NCI-H146 treated with DMSO at 0.1 percent for 48 hours (cell line): ENCODE results near the gene AP2A1.
"Not testable (repeated sequence)": the region's sequence is repeated elsewhere in the genome, so short reads cannot be mapped to it uniquely, and the experiment has no call there.

Source experiments
- DNase-seq: peaks from one replicate; lab custom pipeline; 2025; ENCODE audit not compliant: unreplicated experiment; lab: John Stamatoyannopoulos, UW

AP2A1 gene

DNA sequence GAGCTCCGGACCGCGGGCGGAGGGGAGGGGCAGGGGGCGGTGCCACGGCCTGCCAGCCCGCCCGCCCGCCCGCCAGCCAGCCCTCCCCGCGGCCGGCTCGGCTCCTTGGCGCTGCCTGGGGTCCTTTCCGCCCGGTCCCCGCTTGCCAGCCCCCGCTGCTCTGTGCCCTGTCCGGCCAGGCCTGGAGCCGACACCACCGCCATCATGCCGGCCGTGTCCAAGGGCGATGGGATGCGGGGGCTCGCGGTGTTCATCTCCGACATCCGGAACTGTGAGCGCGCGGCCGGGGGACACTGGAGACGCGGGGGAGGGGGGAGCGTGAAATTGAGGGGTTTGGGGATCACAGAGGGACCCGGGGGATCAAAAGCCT lies at the start of gene AP2A1:
TSS of gene AP2A1 (plus strand) at position 72 of the 370 bp plus-strand sequence. CDS start at position 205, 133 bp downstream.
- no peak for DNase-seq

DNA sequence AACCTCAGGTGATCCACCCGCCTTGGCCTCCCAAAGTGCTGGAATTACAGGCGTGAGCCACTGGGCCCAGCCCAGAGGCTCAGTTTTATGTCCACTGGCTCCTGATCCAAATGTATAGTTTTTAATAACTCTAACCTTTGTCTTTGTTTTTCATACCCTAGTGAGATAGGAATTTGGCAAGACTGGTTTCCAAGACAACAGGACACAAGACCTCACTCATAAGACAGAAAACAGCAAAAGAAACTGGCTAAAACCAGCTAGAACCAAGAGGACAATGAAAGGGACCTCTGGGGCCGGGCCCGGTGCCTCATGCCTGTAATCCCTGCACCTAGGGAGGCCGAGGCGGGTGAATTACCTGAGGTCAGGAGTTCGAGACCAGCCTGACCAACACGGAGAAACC lies 48.3 kb upstream of the AP2A1 start:
- no peak for DNase-seq

DNA sequence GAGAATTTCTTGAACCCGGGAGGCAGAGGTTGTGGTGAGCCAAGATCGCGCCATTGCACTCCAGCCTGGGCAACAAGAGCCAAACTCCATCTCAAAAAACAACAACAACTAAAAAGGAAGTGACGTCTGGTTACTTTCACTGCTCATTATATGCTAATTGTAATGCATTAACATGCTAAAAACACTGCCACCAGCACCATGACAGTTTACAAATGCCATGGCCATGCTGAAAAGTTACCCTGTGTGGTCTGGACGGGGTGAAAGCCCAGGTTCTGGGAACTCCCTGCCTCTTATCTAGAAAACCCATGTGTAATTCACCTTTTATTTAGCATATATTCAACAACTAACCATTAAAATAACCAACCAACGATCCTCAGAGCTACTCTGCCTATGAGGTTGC lies 47.8 kb upstream of the AP2A1 start:
- DNase-seq = no peak

DNA sequence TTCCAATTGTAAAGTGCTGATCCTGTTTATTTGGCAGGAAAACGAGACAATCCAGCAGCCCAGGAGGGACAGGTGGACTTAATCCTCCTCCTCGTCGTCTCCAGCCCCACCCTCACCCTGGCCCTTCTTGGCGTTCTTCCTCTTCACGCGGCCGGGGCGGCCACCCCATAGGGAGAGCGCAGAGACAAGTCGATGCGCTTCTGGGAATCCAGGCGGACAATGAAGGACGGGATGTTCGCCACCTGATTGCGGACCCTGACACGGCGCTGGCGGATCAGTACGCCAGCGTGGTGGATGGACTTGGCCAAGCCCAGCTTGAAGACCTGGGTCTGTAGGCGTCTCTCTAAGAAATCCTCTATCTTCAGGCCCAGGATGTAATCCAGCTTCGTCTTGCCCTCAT lies 47.4 kb upstream of the AP2A1 start:
- not testable (repeated sequence) for DNase-seq

DNA sequence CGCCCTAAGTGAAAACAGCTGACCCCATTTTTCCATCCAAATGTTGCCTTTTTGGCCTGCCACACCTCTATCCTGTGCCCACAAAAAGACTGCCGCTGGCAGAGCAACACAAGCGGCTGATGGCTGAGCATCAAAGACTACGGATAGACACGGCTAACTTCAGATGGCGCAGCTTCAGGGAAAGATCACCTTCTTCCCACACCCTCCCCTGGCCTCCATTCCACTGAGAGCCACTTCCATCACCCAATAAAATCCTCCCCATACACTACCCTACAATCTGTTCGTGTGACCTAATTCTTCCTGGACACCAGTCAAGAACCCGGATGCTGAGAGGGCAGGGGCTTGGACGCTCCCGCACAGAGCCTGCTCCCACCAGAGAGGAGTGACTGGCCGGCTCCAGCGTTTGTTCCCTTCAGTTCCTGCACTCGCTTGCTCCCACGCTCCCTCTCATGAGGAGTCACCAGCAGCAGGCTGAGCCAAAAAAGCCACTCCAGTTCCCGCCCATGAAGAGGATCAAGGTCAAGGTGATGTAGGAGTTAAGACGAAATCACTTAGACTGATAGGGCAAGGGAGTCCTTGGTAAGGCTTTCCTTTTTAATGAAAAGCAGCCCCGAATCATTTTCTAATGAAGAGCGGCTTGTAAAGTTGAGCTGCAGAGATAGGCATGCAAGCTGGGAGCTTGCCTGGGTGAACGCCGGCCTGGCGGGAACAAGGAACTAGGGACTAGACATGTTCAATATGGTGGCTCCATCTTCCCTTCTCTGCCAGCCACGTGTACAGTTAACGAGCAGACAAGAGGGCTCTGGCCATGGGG lies 39.4 kb upstream of the AP2A1 start:
- DNase-seq = no peak

DNA sequence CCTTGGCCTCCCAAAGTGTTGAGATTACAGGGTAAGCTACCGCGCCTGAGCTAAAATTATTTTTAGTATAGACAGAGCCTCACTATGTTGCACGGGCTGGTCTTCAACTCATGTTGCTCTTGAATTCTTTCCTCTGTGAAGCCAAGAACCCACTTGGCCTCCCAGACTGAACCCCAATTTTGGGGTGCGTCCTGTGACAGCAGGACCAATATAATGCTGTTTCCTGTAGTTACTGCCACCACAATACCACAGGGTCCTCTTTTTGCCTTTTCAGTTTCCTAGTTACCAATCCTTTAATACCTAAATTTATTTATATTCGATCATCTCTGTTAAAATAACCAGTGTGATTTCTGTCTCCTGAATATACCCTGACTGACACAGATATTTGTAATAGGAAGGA lies 36.6 kb upstream of the AP2A1 start:
- no peak for DNase-seq

DNA sequence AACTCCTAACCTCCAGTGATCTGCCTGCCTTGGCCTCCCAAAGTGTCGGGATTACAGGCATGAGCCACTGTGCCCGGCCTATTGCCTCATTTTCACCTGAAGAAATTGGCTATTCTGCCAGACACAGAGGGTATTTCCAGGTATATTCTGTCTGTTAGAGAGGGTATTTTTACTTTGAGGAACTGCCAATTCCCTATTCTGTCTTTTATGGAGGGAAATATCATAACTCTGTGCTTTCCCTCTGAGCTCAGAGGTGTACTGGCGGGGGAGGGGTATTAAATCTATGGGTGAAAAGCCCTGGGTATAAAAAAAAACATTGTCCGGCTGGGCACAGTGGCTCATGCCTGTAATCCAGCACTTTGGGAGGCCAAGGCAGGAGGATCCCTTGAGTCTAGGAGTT lies 28.5 kb upstream of the AP2A1 start:
- no peak for DNase-seq

DNA sequence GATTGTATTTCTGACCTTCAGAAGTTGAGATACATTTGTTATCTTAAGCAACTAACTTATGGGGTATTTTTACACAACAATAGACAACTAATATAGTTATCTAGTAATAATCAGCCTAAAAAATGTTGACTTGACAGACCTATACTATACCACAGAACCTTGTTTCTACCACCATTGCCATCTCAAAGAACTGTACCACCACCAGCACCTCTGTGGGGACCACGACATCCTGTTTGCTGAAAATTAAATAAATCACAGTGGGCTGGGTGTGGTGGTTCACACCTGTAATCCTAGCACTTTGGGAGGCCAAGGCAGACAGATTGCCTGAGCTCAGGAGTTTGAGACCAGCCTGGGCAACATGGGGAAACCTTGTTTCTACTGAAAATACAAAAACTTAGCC lies 27.7 kb upstream of the AP2A1 start:
- no peak for DNase-seq

DNA sequence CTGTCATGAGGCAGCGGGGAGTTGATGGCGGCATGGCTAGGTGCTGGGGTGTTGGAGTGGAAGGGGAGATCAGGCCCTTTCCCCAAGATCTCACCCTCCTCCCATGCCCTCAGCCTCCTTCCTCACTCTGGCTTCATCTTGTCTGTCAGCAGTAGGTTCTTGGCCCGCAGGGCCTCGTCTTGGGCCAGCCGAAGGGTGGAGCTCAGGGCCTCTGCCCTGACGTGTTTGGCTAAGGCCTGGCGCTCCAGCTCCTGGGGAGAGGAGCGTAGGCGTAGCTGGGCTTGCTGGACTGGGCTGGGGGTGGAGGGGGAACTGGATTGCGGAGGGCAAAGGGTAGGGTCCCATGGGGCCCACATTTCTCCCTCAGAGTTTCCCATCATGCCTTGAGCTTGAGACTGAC lies 26.9 kb upstream of the AP2A1 start:
- no peak for DNase-seq

DNA sequence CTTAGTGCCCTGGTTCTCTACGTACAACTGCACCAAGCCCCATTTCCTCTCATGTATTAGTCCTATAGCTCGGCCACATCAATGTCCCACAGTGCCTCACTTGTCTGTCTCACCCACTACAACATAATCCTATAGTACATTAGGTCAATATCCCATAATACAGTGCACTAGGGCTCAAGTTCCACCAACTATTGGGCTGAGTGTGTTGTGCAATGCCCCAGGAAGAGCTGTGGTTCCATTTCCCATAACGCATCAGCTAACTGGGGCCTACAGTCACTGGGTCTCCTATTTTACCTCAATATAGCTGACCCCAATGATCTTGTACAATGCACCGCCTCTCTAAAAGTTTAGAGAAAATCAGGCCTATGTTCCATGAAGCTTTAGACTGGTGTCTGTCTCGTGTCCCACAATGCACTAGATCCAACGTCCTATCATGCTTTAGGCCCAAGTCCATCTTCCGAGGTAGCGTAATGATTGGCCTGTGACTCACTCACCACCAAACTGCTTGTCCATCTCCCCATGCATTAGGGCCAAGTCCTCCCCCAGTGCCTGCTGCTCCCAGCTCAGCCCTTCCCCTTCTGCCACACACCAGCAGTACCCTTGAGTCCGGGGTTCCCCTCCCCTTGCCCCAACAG lies 25.5 kb upstream of the AP2A1 start:
- DNase-seq = no peak

DNA sequence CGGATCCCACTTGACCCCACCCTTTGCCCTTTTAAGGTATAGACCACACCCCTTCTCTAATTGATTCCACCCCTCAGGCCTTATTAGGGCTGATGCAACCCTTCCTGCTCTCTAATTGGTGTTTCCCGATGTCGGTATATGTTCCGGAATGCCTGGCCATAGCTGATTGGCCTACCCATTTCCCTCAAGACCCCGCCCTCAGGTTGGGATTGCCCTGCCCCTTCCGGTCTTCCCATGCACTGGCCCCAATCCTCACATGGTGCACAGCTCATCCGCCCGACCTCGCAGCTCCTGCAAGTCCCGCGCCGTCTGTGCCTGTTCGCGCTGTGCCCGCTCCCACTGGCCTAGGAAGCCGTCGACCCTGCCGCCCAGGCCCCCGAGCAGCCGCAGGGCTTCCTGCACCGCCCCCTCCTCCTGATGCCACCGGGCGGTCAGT lies 21.8 kb upstream of the AP2A1 start:
- DNase-seq = no peak

DNA sequence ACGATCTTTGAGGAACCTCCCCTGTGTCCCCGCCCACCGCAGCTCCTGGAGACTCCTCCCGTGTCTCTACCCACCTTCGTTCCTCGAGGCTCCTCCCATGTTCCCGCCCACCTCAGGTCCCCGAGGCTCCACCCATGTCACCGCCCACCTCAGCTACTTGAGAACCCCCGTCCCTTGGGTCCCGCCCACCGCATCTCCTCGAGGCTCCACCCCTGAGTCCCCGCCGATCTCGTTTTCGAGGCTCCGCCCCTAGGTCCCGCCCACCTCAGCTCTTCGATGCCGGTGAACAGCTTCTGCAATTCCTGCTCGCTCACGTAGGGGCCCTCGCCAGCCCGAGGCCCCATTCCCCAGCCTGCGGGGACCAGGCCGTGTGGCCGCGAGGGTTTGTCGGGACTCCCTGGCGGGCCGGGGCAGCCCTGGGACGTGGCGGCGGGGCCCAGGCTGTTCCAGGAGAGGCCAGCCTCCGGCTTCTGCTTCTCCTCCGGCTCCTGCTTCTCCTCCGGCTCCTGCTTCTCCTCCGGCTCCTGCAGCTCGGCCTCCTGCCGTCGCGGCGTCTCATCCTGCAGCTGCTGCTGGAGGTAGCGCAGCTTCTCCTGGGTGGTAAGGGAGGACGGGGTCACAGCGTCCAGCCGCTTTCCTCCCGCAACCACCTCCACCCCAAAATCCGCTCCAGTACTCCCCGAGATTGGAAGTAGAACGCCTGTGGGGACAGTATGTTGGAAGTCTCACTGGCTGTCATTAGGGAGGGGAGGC lies 20.4 kb upstream of the AP2A1 start:
- no peak for DNase-seq

DNA sequence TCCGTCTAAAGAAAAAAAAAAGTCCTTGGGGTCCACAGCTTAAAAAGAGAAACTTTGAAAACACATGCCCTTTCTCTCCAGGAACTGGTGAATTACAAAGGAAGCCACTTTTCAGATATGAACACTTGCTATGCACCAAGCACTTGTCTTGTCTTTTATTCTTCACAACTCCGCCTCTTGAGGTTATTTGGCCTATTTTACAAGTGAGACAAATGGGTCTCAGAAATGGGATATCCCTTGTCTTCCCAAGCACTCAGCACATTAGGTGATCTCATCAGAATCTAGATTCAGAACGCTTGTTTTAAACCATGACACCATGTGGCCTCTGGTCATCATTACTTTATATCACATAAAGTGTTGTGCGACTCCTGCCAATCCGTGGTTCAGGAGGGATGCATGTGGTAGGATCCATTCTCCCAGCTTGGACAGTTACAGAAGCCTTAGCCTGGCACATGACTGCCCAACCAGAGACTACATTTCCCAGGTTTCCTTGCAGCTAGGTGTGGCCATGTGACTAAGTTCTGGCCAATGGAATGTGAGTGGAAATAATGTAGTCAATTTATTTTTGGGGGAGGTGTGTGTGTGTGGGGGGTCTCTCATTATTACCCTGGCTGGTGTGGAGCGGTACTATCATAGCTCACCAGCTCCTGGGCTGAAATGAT lies 17.6 kb upstream of the AP2A1 start:
- no peak for DNase-seq

DNA sequence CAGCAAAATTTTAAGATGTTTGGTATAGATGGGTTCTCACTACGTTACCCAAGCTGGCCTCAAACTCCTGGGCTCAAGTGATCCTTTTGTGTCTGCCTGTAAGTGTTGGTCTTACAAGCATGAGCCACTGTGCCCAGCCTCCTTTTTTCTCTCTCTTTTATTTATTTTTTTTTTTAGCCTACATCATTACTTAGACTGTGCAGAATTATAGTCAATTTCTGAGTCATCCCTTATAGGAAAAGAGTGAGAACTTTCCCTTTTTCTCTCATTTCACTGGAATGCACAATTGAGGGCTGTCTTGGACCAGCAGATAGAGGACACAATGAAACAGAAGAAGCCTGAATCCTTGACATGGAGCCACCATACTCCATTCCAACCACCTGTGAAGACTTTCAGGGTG lies 17.0 kb upstream of the AP2A1 start:
- no peak for DNase-seq

DNA sequence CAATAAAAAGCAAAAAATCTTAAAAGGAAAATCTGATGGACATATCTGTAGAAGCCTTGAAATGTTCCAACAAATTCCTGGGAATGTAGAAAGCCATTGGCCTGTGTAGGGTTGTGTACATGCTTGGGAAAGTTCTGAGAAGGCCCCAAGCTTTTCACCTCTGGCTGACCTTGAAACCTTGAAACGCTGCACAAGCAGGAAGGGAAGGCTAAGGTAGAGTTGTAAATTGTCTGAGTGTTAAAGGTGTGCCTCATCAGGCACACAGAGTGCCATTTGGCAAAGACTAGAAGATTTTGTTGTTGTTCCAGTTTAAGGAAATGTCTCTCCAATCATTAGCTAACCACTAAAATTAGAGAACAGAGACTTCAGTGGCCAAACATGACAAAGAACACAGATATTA lies 14.1 kb upstream of the AP2A1 start:
- DNase-seq = no peak

DNA sequence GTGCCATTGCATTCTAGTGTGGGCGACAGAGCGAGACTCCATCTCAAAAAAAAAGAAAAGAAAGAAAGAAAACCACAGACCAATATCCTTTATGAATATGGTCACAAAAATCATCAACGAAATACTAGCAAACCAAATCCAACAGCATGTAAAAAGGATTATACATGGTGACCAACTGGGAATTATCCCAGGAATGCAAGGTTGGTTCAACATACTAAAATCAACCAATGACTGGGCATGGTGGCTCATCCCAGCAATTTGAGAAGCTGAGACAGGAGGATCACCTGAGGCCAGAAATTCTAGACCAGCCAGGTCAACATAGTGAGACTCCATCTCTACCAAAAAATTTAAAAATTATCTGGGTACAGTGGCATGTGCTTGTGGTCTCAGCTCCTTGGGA lies 10.8 kb upstream of the AP2A1 start:
- DNase-seq = no peak

DNA sequence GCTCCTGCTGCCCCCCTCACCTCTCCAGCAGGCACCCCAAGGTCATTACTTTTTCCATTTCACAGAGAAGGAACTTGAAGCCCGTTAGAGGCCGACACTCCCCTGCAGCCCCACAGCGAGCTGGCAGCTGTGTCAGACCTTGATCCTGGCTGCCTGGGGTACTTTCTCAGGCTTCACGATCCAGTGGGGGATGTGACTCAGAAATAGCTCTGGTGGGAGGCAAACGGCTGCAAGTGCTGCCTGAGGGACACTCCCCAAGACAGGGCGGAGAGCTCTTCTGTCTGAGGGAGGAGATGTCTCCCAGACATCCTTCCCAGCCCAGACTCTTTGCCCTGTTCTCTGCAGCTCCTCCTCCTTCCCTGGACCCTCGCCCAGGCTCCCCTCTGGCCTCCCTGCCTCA lies 8.5 kb upstream of the AP2A1 start:
- DNase-seq = no peak

DNA sequence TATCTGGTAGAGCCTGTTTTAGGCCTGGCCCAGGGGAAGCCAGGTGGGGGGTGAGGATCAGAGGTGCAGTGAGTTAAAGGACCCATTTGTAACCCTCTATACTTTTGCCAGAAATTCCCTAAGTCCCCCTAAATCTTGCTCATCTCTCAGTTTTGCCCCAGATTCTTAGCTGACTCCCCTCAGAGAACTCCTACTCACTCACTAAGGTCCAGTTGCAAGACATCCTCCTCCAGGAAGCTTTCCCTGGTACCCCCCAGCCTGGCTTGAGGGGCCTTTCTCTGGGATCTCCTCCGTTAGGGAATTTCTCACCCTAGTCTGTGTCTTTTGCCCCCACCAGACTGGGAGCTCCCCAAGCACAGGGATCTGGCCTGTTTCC lies 5.6 kb upstream of the AP2A1 start:
- no peak for DNase-seq

DNA sequence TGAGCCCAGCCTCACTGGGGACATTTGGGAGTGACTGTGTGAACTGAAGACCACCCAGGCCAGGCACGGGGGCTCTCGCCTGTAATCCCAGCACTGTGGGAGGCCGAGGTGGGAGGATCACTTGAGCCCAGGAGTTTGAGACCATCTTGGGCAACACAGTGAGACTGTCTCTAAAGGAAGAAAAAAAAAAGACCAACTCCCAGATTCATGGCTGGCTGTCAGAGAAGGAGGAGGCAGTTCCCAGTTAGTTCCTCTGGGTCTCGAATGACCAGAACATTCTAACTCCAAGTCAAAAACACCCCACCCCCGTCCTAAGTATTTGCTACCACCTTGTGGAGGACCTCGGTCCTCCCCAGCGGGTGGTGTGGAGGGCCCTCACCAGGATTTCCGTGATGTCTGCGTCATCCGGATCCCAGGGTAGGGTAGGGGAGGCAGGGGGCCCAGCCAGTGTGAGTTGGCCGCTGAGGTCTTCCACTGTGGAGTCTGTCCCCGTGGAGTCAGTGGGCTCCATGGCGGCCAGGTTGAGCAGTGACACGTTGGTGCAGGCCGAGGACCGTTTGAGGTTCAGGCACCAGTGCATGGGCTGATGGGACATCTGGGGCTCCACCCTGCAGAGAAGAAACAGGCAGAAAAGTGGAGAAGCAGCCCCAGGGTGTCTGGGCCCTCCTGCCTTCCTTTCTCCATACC lies 5.0 kb upstream of the AP2A1 start:
- DNase-seq = no peak

DNA sequence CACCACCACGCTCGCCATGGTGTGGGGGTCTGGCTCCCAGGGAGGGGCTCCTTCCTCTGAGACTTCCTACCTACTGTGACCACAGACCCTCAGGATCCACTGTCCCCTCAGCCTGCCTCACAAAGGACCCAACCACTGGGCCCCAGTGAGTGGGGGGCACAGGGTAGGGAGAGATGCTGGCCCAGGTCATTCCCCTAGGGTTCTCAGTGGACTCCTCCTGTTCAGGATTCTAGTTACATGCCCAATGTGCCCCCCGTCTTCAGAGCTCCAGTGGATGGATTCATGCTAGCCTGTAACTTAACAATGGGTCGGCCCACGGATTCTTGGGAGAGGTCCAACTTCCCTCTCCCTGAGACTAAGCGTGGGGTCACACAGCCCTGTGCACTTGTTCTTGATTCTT lies 3.6 kb upstream of the AP2A1 start, which contains the start of gene TSKS:
TSS of gene TSKS (minus strand) at position 77 of the 400 bp plus-strand sequence. CDS start at position 18, 59 bp downstream.
- no peak for DNase-seq

DNA sequence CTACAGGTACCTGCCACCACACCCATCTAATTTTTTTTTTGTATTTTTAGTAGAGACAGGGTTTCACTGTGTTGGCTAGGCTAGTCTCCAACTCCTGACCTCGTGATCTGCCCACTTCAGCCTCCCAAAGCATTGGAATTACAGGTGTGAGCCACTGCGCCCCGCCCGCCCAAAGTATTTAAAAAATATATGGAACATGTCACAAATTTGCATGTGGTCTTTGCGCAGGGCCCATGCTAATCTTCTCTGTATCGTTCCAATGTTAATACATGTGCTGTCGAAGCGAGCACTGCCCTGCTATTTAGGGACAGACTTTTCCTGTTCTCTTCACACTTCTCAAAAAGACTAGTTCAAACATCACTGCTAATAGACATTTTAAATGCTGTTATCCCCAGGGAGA lies 2.5 kb upstream of the AP2A1 start:
- DNase-seq = no peak
